GM12878 (cell line): Measurements from ENCODE around the gene SH3YL1. TPM values are rescaled to one million over a fixed set of nuclear protein-coding genes. Genes with fewer than 3 reads are reported as not detected.

Experiments used
- ATAC-seq: fragments of 200-7000 bp; cut with Tn5 transposase; 3 replicates; pipeline ENCODE4 v1.9.1; 2020; ENCODE audit warnings: mild to moderate bottlenecking, moderate library complexity
- BruUV-seq: library from RNA; stranded (reverse); fragments of 400-500 nt; replicated peaks from 2 replicates; lab custom pipeline; 2021; lab: Mats Ljungman, UMichigan
- CTCF ChIA-PET: fragments of 300-600 bp; sonication (Branson Sonifier 250); formaldehyde crosslinking; extraction: SDS; loops from one replicate; lab custom pipeline; 2021; ENCODE audit warnings: inconsistent platforms; lab: Yijun Ruan, JAX
- POLR2A ChIA-PET: fragments of 350-600 bp; formaldehyde crosslinking; extraction: SDS; loops from one replicate; lab custom pipeline; 2021; ENCODE audit warnings: inconsistent platforms; lab: Charles Lee
- RAD21 ChIA-PET: fragments of 300-600 bp; sonication (Branson Sonifier 250); formaldehyde crosslinking; loops from one replicate; lab custom pipeline; 2023; ENCODE audit warnings: antibody characterized with exemption; ENCODE audit not compliant: unreplicated experiment; lab: Charles Lee
- SMC1A ChIA-PET: fragments of 300-600 bp; sonication (Branson Sonifier 250); formaldehyde crosslinking; loops from one replicate; lab custom pipeline; 2023; ENCODE audit not compliant: unreplicated experiment, uncharacterized antibody; lab: Charles Lee
- DNase-seq: peaks from one replicate; pipeline ENCODE4 v3.0.0-alpha.2; 2011; ENCODE audit warnings: low read depth, low spot score
- FAIRE-seq: peaks from 3 replicates; lab custom pipeline; 2011; peaks lifted over from hg19 to GRCh38; lab: Jason Lieb, UNC
- H2AFZ ChIP-seq: 2 replicates; pipeline ENCODE4 v1.6.0; 2011; ENCODE audit warnings: low read depth, low read length, control low read depth; ENCODE audit not compliant: control insufficient read depth
- H3K27ac ChIP-seq: 2 replicates; pipeline ENCODE4 v1.5.1; 2011; ENCODE audit warnings: control low read depth; ENCODE audit not compliant: control insufficient read depth, insufficient read depth
- H3K27me3 ChIP-seq, 2 experiments: replicated peaks in 1 of 2; 2 replicates each; pipeline versions ENCODE4 v1.6.0 to v1.6.1; 2011; ENCODE audit warnings: low read length in 1 of 2; ENCODE audit not compliant: control insufficient read depth in 2 of 2, insufficient read depth in 2 of 2
- H3K36me3 ChIP-seq, 2 experiments: 2 replicates each; pipeline ENCODE4 v1.5.1; 2011; ENCODE audit warnings: low read length in 1 of 2; ENCODE audit not compliant: control insufficient read depth in 2 of 2, insufficient read depth in 2 of 2
- H3K4me1 ChIP-seq: 2 replicates; pipeline ENCODE4 v1.6.1; 2011; ENCODE audit warnings: mild to moderate bottlenecking, low read length, moderate library complexity, mixed read lengths; ENCODE audit not compliant: control insufficient read depth, insufficient read depth
- H3K4me2 ChIP-seq: 2 replicates; pipeline ENCODE4 v1.6.0; 2011; ENCODE audit warnings: control low read depth; ENCODE audit not compliant: control insufficient read depth, insufficient read depth
- H3K4me3 ChIP-seq: fragments of 200-600 bp; sonication (generic); 2 replicates; pipeline ENCODE4 v1.5.1; 2016
- H3K79me2 ChIP-seq: 2 replicates; pipeline ENCODE4 v1.6.0; 2011; ENCODE audit warnings: low read length; ENCODE audit not compliant: control insufficient read depth, insufficient read depth
- H3K9ac ChIP-seq: 2 replicates; pipeline ENCODE4 v1.8.0; 2011; ENCODE audit warnings: low read length, control low read depth, mixed read lengths; ENCODE audit not compliant: control insufficient read depth, insufficient read depth
- H3K9me3 ChIP-seq: replicated peaks from 3 replicates; pipeline ENCODE4 v1.5.1; 2011; ENCODE audit warnings: mild to moderate bottlenecking, low read length; ENCODE audit not compliant: control insufficient read depth, insufficient read depth
- H4K20me1 ChIP-seq: 2 replicates; pipeline ENCODE4 v1.6.0; 2011; ENCODE audit not compliant: control insufficient read depth, insufficient read depth
- NFXL1 ChIP-seq: fragments of 450-650 bp; IDR thresholded peaks from 2 replicates; pipeline ENCODE4 v1.6.1; 2017; ENCODE audit warnings: antibody characterized with exemption, mild to moderate bottlenecking, borderline replicate concordance
- WGBS: methylation state at CpG from one replicate; pipeline ENCODE4 v1.1.6; 2016; ENCODE audit warnings: low lambda C conversion rate; ENCODE audit not compliant: insufficient replicate concordance, insufficient coverage; ENCODE audit errors: missing lambda C conversion rate; 5-methylcytosine and 5-hydroxymethylcytosine counted together
- in situ Hi-C: fragments of 300-500 bp; cut with MboI; formaldehyde crosslinking; loops from 9 replicates; pipeline ENCODE4 v1.14.3; 2018; ENCODE audit warnings: mixed read lengths
- intact Hi-C: fragments of 100-400 bp; cut with micrococcal nuclease; formaldehyde crosslinking; loops from one replicate; pipeline ENCODE4 v1.14.2; 2022; ENCODE audit not compliant: unreplicated experiment
- polyA plus RNA-seq, 11 experiments: library from polyadenylated mRNA; depleted of rRNA in 4 of 11; unstranded in 6 of 11; stranded (reverse) in 5 of 11; fragments of >200 nt; fragmentation: Nextera tagmentation in 4 of 11; fragmentation: Illumina TruSeq in 1 of 11; extraction: Ambion mirVana in 4 of 11; extraction: Trizol in 1 of 11; gene quantifications; 1 replicate in 1 of 11; 2 replicates in 10 of 11; pipeline versions ENCODE4 v1.2.1 to v1.2.3, GENCODE V29; 2011 to 2016; ENCODE audit warnings: inconsistent platforms in 2 of 11, missing spikeins in 2 of 11, low read depth in 1 of 11
- total RNA-seq, 4 experiments: library from RNA; depleted of rRNA in 3 of 4; stranded (reverse); fragments of >200 nt in 3 of 4; fragmentation: Illumina TruSeq in 1 of 4; extraction: Trizol in 1 of 4; gene quantifications; 2 replicates each; pipeline versions ENCODE4 v1.2.1 to v1.2.3, GENCODE V29; 2013 to 2021

The SH3YL1 gene
- total and polyA plus RNA-seq, 10 of the 15 experiments (the other 5 are each of a cell fraction or from before 2014, with no cell fraction given): 12.2 to 22.4 (median 17.2) TPM

DNA sequence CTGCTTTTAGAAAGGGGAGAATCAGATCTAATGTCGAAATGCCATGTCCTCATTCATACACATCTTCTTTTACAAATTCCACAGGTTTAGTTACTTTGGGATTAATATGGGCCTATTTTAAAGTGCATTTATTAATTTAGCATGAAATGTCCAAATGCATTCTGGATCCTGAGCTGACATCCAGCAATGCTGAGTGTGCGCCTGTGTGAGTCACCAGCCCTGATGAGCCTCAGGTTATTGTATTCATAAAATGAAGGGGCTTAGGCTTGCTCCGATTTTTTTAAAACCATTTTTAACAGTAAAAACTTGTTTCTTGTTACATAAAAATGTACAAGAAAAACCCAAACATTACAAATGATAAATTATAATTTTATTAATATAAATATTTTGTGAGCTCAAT is 94.1 kb downstream of the SH3YL1 start:
- in situ Hi-C loops: no loop called here
- FAIRE-seq (no peak), DNase-seq (no peak), ATAC-seq (no peak)
- intact Hi-C loops: no loop called here
- no peaks in the 10 kb centered on the region for H3K27me3 ChIP-seq
- H3K36me3 ChIP-seq: no peaks in the 10 kb centered on the region
- SMC1A ChIA-PET: interaction anchor here (0.8 to 1.2 kb wide), 2 partner anchors 116 to 121 kb away, joined by 3 to 4 read pairs; no protein-coding TSS in a partner anchor
- H2AFZ ChIP-seq: no peak overlapping the region
- CTCF ChIA-PET: no interaction called here
- no peak overlapping the region for H3K4me2 ChIP-seq
- H3K79me2 ChIP-seq: no peaks in the 10 kb centered on the region
- 8% methylated on average over 3 of the region's 3 CpGs for WGBS
- RAD21 ChIA-PET: no interaction called here
- H3K9ac ChIP-seq: no peak overlapping the region
- no TSS peak for BruUV-seq
- POLR2A ChIA-PET: no interaction called here
- H3K4me3 ChIP-seq: no peak overlapping the region
- no peak overlapping the region for H3K27ac ChIP-seq
- H4K20me1 ChIP-seq: no peaks in the 10 kb centered on the region
- H3K9me3 ChIP-seq: no peaks in the 10 kb centered on the region
- no peaks in the 10 kb centered on the region for H3K4me1 ChIP-seq
- no peak for TF ChIP-seq NFXL1

Other genes starting within 250 kb of the SH3YL1 start
- gene FAM110C, start 217.5 kb downstream of the SH3YL1 start, total RNA-seq (2014; rRNA removed): not detected in 2 replicates
- gene FAM110C, start 217.5 kb downstream of the SH3YL1 start, total RNA-seq (2014; rRNA removed; fragmentation: Illumina TruSeq; extraction: Trizol): not detected in 2 replicates
- gene FAM110C, start 217.5 kb downstream of the SH3YL1 start, total RNA-seq (2021): not detected in 2 replicates
- not detected in 2 replicates for gene FAM110C, start 217.5 kb downstream of the SH3YL1 start, polyA plus RNA-seq (2011; rRNA removed)
- gene FAM110C, start 217.5 kb downstream of the SH3YL1 start, polyA plus RNA-seq (2014; fragmentation: Illumina TruSeq; extraction: Trizol): not detected in 2 replicates
- not detected for gene FAM110C, start 217.5 kb downstream of the SH3YL1 start, polyA plus RNA-seq (2014; fragmentation: Nextera tagmentation; extraction: Ambion mirVana)
- not detected in 2 replicates for gene FAM110C, start 217.5 kb downstream of the SH3YL1 start, polyA plus RNA-seq (2014; rRNA removed)
- gene FAM110C, start 217.5 kb downstream of the SH3YL1 start, polyA plus RNA-seq (2016; fragmentation: Nextera tagmentation; extraction: Ambion mirVana): not detected
- 129 and 149 TPM in 2 replicates for gene ACP1, start 915 bp upstream of the SH3YL1 start, total RNA-seq (2014; rRNA removed)
- gene ACP1, start 915 bp upstream of the SH3YL1 start, total RNA-seq (2014; rRNA removed; fragmentation: Illumina TruSeq; extraction: Trizol): 131 and 133 TPM in 2 replicates
- gene ACP1, start 915 bp upstream of the SH3YL1 start, total RNA-seq (2021): 114 and 120 TPM in 2 replicates
- 185 and 229 TPM in 2 replicates for gene ACP1, start 915 bp upstream of the SH3YL1 start, polyA plus RNA-seq (2011; rRNA removed)
- gene ACP1, start 915 bp upstream of the SH3YL1 start, polyA plus RNA-seq (2014; fragmentation: Illumina TruSeq; extraction: Trizol): 150 and 164 TPM in 2 replicates
- gene ACP1, start 915 bp upstream of the SH3YL1 start, polyA plus RNA-seq (2014; fragmentation: Nextera tagmentation; extraction: Ambion mirVana): 100 to 1,000 TPM; 362 to 468 TPM
- 143 and 161 TPM in 2 replicates for gene ACP1, start 915 bp upstream of the SH3YL1 start, polyA plus RNA-seq (2014; rRNA removed)
- gene ACP1, start 915 bp upstream of the SH3YL1 start, polyA plus RNA-seq (2016; fragmentation: Nextera tagmentation; extraction: Ambion mirVana): 100 to 1,000 TPM; 219 to 226 TPM
- gene ALKAL2, start 24.1 kb upstream of the SH3YL1 start, total RNA-seq (2014; rRNA removed): not detected in 2 replicates
- not detected in 2 replicates for gene ALKAL2, start 24.1 kb upstream of the SH3YL1 start, total RNA-seq (2014; rRNA removed; fragmentation: Illumina TruSeq; extraction: Trizol)
- gene ALKAL2, start 24.1 kb upstream of the SH3YL1 start, total RNA-seq (2021): not detected in 2 replicates
- not detected in 2 replicates for gene ALKAL2, start 24.1 kb upstream of the SH3YL1 start, polyA plus RNA-seq (2011; rRNA removed)
- gene ALKAL2, start 24.1 kb upstream of the SH3YL1 start, polyA plus RNA-seq (2014; fragmentation: Illumina TruSeq; extraction: Trizol): not detected in 2 replicates
- under 1 TPM in 1 of 2 experiments, not detected in 1; 0.11 TPM for gene ALKAL2, start 24.1 kb upstream of the SH3YL1 start, polyA plus RNA-seq (2014; fragmentation: Nextera tagmentation; extraction: Ambion mirVana)
- gene ALKAL2, start 24.1 kb upstream of the SH3YL1 start, polyA plus RNA-seq (2014; rRNA removed): 0.11 TPM in 1 of 2 replicates, not detected in the other
- gene ALKAL2, start 24.1 kb upstream of the SH3YL1 start, polyA plus RNA-seq (2016; fragmentation: Nextera tagmentation; extraction: Ambion mirVana): under 1 TPM; 0.11 to 0.29 TPM